Thymus (tissue), 11 donors: Measurements from ENCODE around the gene CPT1A. TPM values are rescaled to one million over a fixed set of nuclear protein-coding genes. Genes with fewer than 3 reads are reported as not detected.

ENCODE experiments used
- DNase-seq, 9 donors: peaks; one replicate each; pipeline ENCODE4 v3.0.0-alpha.2; 2013; ENCODE audit warnings: low spot score in 9 of 9, low read depth in 6 of 9, missing footprints in 1 of 9
- H3K27ac ChIP-seq, 2 donors: one replicate each; pipeline ENCODE4 v1.5.1; 2013; ENCODE audit warnings: control low read depth in 1 of 2, low read depth in 1 of 2, low read length in 1 of 2, mild to moderate bottlenecking in 1 of 2, moderate library complexity in 1 of 2
- H3K27me3 ChIP-seq, 2 donors: one replicate each; pipeline ENCODE4 v1.5.1; 2013; ENCODE audit warnings: low read length in 1 of 2; ENCODE audit not compliant: control insufficient read depth in 2 of 2, insufficient read depth in 1 of 2
- H3K36me3 ChIP-seq, 2 donors: one replicate each; pipeline ENCODE4 v1.5.1; 2013; ENCODE audit warnings: low read length in 1 of 2, mild to moderate bottlenecking in 1 of 2, moderate library complexity in 1 of 2; ENCODE audit not compliant: control insufficient read depth in 2 of 2, insufficient read depth in 2 of 2
- H3K4me1 ChIP-seq, 2 donors: one replicate each; pipeline ENCODE4 v1.5.1; 2013; ENCODE audit warnings: low read length in 2 of 2; ENCODE audit not compliant: control insufficient read depth in 2 of 2, insufficient read depth in 2 of 2
- H3K4me3 ChIP-seq, 2 donors: one replicate each; pipeline ENCODE4 v1.5.1; 2013; ENCODE audit warnings: low read length in 2 of 2, control low read depth in 1 of 2, mild to moderate bottlenecking in 1 of 2
- H3K9me3 ChIP-seq, 2 donors: one replicate each; pipeline ENCODE4 v1.5.1; 2013; ENCODE audit warnings: low read length in 1 of 2, mild to moderate bottlenecking in 1 of 2; ENCODE audit not compliant: control insufficient read depth in 2 of 2, insufficient read depth in 1 of 2
- WGBS: extraction: QIAGEN DNeasy Blood & Tissue Kit; methylation state at CpG from one replicate; pipeline ENCODE4 v1.1.7; 2013; 5-methylcytosine and 5-hydroxymethylcytosine counted together
- polyA plus RNA-seq: library from polyadenylated mRNA; stranded (reverse); fragments of 200-250 nt; gene quantifications from one replicate; pipeline ENCODE4 v1.2.3, GENCODE V29; 2013
- total RNA-seq: library from RNA; stranded (reverse); fragments of 120-200 nt; gene quantifications from one replicate; pipeline ENCODE4 v1.2.4, GENCODE V29; 2013
- donor health status: healthy.

Gene CPT1A
- total and polyA plus RNA-seq, 2 donors: 7.1 to 19.0 TPM

- H3K4me3 ChIP-seq: no peak overlapping the region
- no peaks in the 10 kb centered on the region for H3K36me3 ChIP-seq
- H3K9me3 ChIP-seq: peaks cover 0 to 7% of the 10 kb centered on the region in 2 donors
- DNase-seq: no peak
- WGBS: 98% methylated on average over 6 of the region's 6 CpGs
- H3K27me3 ChIP-seq: peaks cover 2 to 62% of the 10 kb centered on the region in 2 donors
- H3K4me1 ChIP-seq: peaks cover 24 to 40% of the 10 kb centered on the region in 2 donors
- no peak overlapping the region for H3K27ac ChIP-seq
Observed at GRCh38 chr11:68844801-68845200, 3.1 kb upstream of the CPT1A start.

GRCh38 chr11:68844376-68844775 is 2.7 kb upstream of the CPT1A start:
- 78% methylated on average over 3 of the region's 3 CpGs for WGBS
- Histone ChIP-seq H3K27ac (no peak overlapping the region), H3K4me3 (peak overlapping the region in 1 of 2 donors; percentile 89), H3K4me1 (peaks cover 25 to 44% of the 10 kb centered on the region in 2 donors), H3K27me3 (peaks cover 2 to 66% of the 10 kb centered on the region in 2 donors), H3K9me3 (peaks cover 0 to 7% of the 10 kb centered on the region in 2 donors), H3K36me3 (no peaks in the 10 kb centered on the region)
- DNase-seq: no peak

GRCh38 chr11:68843703-68844312 is 2.1 kb upstream of the CPT1A start:
- 2% methylated on average over 54 of the region's 54 CpGs for WGBS
- H3K4me3 ChIP-seq: peak overlapping the region; percentile 50 to 89
- peaks cover 28 to 48% of the 10 kb centered on the region in 2 donors for H3K4me1 ChIP-seq
- peaks cover 2 to 69% of the 10 kb centered on the region in 2 donors for H3K27me3 ChIP-seq
- DNase-seq: peak in 2 of 9 donors; percentile 55 to 73
- H3K36me3 ChIP-seq: no peaks in the 10 kb centered on the region
- H3K9me3 ChIP-seq: peaks cover 0 to 7% of the 10 kb centered on the region in 2 donors
- H3K27ac ChIP-seq: peak overlapping the region; percentile 40 to 53

GRCh38 chr11:68843052-68843561 is 1.4 kb upstream of the CPT1A start:
- DNase-seq: peak in 3 of 9 donors; percentile 43 to 75 (median 59)
- Histone ChIP-seq H3K36me3 (no peaks in the 10 kb centered on the region), H3K27ac (peak overlapping the region; percentile 36 to 53), H3K9me3 (peaks cover 0 to 7% of the 10 kb centered on the region in 2 donors), H3K4me3 (peak overlapping the region; percentile 50 to 89), H3K27me3 (peaks cover 2 to 73% of the 10 kb centered on the region in 2 donors), H3K4me1 (peaks cover 32 to 55% of the 10 kb centered on the region in 2 donors)
- WGBS: 2% methylated on average over 23 of the region's 23 CpGs

GRCh38 chr11:68842427-68843051 is 823 bp upstream of the CPT1A start:
- H3K4me3 ChIP-seq: peak overlapping the region; percentile 50 to 89
- H3K27ac ChIP-seq: peak overlapping the region; percentile 31 to 52
- 14% methylated on average over 25 of the region's 25 CpGs for WGBS
- peaks cover 2 to 69% of the 10 kb centered on the region in 2 donors for H3K27me3 ChIP-seq
- peaks cover 0 to 7% of the 10 kb centered on the region in 2 donors for H3K9me3 ChIP-seq
- H3K4me1 ChIP-seq: peaks cover 35 to 60% of the 10 kb centered on the region in 2 donors
- no peaks in the 10 kb centered on the region for H3K36me3 ChIP-seq
- peak in 1 of 9 donors; percentile 27 for DNase-seq

GRCh38 chr11:68840661-68841653 is 759 bp downstream of the CPT1A start:
- H3K4me3 ChIP-seq: peak overlapping the region; percentile 41 to 89
- WGBS: under 1% methylated on average over 90 of the region's 90 CpGs
- H3K9me3 ChIP-seq: peaks cover 0 to 7% of the 10 kb centered on the region in 2 donors
- peaks cover 35 to 64% of the 10 kb centered on the region in 2 donors for H3K4me1 ChIP-seq
- peak in 1 of 9 donors; percentile 41 for DNase-seq
- no peaks in the 10 kb centered on the region for H3K36me3 ChIP-seq
- H3K27ac ChIP-seq: peak overlapping the region; percentile 85 to 88
- peaks cover 2 to 67% of the 10 kb centered on the region in 2 donors for H3K27me3 ChIP-seq

- WGBS: 5% methylated on average over 19 of the region's 19 CpGs
- H3K4me1 ChIP-seq: peaks cover 35 to 64% of the 10 kb centered on the region in 2 donors
- DNase-seq: peak in 3 of 9 donors; percentile 30 to 58 (median 35)
- H3K27me3 ChIP-seq: peaks cover 2 to 64% of the 10 kb centered on the region in 2 donors
- H3K4me3 ChIP-seq: peak overlapping the region; percentile 52 to 89
- H3K27ac ChIP-seq: peak overlapping the region; percentile 85 to 87
- no peaks in the 10 kb centered on the region for H3K36me3 ChIP-seq
- peaks cover 0 to 7% of the 10 kb centered on the region in 2 donors for H3K9me3 ChIP-seq
Observed at GRCh38 chr11:68839911-68840641, 1.6 kb downstream of the CPT1A start.
